HCT116 (cell line): Measurements from ENCODE around the gene KDM3B.

Experiments
- CBX3 ChIP-seq: IDR thresholded peaks from 2 replicates; pipeline ENCODE4 v1.6.1; 2012; ENCODE audit warnings: low read depth
- JUND ChIP-seq: IDR thresholded peaks from 2 replicates; pipeline ENCODE4 v1.6.1; 2012
- POLR2A ChIP-seq: IDR thresholded peaks from 2 replicates; pipeline ENCODE4 v1.7.0; 2011; ENCODE audit warnings: borderline replicate concordance; ENCODE audit not compliant: insufficient read depth, insufficient read length; ENCODE audit errors: extremely low read depth
- POLR2AphosphoS5 ChIP-seq: IDR thresholded peaks from 2 replicates; pipeline ENCODE4 v1.6.1; 2011; ENCODE audit warnings: mild to moderate bottlenecking, low read depth, low read length, moderate library complexity
- REST ChIP-seq: IDR thresholded peaks from 2 replicates; pipeline ENCODE4 v1.6.1; 2012; ENCODE audit warnings: low read depth
- ZBTB33 ChIP-seq: IDR thresholded peaks from 2 replicates; pipeline ENCODE4 v1.6.1; 2011; ENCODE audit warnings: mild to moderate bottlenecking, low read length, moderate library complexity; ENCODE audit not compliant: insufficient replicate concordance; ENCODE audit errors: extremely low read depth
- TF ChIP-seq, protein P1 (sequence below), 3 experiments: fragments of 200-600 bp in 1 of 3; sonication (generic) in 1 of 3; IDR thresholded peaks in 2 of 3; conservative IDR thresholded peaks in 1 of 3; 2 replicates each; pipeline ENCODE4 v1.5.1; 2012 to 2017; ENCODE audit warnings: low read depth in 2 of 3, low read length in 2 of 3, antibody characterized with exemption in 1 of 3, borderline replicate concordance in 1 of 3, control low read depth in 1 of 3, mild to moderate bottlenecking in 1 of 3, mixed read lengths in 1 of 3, mixed run types in 1 of 3, moderate library complexity in 1 of 3; ENCODE audit not compliant: insufficient read depth in 1 of 3
- TF ChIP-seq, protein P2 (sequence below): IDR thresholded peaks from 2 replicates; pipeline ENCODE4 v1.6.1; 2012

DNA sequence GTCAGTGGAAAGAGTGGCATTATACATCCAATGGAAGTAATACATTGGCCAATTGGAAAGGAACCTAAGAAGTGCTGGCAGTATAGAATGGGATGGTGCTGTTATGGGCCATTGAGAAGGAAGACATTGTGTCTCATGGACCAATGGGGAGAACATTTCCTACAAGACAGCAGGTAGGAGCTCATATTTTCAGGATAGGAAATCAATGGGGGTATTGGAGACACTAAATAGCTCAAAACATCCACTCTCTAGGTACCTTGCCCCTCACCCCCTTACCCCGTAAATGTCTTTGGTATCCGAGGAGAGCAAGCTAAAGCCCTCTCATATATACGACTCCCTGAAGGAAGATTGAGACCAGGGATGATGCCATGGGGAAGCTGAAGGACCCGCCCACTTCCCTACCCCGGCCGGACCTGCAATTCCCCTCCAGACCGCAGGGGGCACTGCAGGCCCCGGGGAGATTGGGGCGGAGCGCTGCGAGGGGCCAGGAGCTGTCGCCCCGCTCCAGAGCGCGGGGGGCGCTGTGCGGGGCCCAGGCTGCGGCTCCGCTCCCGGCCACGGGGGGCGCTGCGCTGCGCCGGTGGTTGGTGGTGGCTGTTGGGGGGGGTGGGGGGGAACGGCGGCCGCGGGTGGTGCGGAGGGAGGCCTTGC lies at the start of gene KDM3B:
- TF ChIP-seq, protein P1, sequence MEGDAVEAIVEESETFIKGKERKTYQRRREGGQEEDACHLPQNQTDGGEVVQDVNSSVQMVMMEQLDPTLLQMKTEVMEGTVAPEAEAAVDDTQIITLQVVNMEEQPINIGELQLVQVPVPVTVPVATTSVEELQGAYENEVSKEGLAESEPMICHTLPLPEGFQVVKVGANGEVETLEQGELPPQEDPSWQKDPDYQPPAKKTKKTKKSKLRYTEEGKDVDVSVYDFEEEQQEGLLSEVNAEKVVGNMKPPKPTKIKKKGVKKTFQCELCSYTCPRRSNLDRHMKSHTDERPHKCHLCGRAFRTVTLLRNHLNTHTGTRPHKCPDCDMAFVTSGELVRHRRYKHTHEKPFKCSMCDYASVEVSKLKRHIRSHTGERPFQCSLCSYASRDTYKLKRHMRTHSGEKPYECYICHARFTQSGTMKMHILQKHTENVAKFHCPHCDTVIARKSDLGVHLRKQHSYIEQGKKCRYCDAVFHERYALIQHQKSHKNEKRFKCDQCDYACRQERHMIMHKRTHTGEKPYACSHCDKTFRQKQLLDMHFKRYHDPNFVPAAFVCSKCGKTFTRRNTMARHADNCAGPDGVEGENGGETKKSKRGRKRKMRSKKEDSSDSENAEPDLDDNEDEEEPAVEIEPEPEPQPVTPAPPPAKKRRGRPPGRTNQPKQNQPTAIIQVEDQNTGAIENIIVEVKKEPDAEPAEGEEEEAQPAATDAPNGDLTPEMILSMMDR (IDR thresholded peaks at IDR 0.05 in 2 of 3, conservative IDR thresholded peaks at IDR 0.05 in 1 of 3; ENCODE audit: borderline replicate concordance in 1 of 3, insufficient read depth in 1 of 3, low read depth in 2 of 3, low read length in 2 of 3): peak; percentile 99 to 100 (median 99)
- TF ChIP-seq CBX3 (peak; percentile 100), POLR2AphosphoS5 (peak; percentile 69), ZBTB33 (peak; percentile 56), POLR2A (no peak), REST (no peak), JUND (0 out of 2 replicates have a peak, but pooled peaks have one; percentile 30)
- TF ChIP-seq, protein P2, sequence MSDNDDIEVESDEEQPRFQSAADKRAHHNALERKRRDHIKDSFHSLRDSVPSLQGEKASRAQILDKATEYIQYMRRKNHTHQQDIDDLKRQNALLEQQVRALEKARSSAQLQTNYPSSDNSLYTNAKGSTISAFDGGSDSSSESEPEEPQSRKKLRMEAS: no peak
